ENCODE results near the gene KRT23. TPM values are rescaled to one million over a fixed set of nuclear protein-coding genes. Genes with fewer than 3 reads are reported as not detected.
"Not testable (repeated sequence)": the region's sequence is repeated elsewhere in the genome, so short reads cannot be mapped to it uniquely, and the experiment has no call there.

Gene KRT23
- total RNA-seq, 2 experiments from 2014 or later, result not detected

DNA sequence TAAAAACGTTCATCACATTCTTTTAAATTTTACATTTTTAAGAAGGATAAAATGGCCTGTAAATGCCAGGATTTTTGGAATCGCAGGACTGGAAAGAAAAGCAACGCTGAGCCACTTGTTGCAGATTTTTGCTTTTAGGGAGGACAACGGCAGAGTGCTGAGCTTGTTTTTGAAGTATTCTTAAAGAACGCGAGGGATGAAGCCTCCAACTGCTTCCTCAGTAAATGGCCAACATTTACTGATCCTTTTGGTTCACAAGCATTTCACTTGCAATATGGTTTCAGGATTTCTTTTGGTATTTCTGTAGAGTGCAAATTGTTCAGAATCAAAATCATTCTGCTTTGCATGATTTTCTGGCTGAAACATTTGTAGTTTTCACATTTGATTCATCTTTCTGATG lies 2.8 kb upstream of the KRT23 start:
- Mint-ChIP-seq H3K4me1 (no peaks in the 10 kb centered on the region), H3K9me3 (peaks cover 2% of the 10 kb centered on the region), H3K36me3 (peaks cover 1% of the 10 kb centered on the region), H3K27me3 (peaks cover 8% of the 10 kb centered on the region), H3K4me3 (no peak overlapping the region), H3K27ac (no peak overlapping the region)
- no peak for DNase-seq
- ATAC-seq (ENCODE audit: low read depth), result no peak
- POLR2A ChIA-PET, result no interaction called here

DNA sequence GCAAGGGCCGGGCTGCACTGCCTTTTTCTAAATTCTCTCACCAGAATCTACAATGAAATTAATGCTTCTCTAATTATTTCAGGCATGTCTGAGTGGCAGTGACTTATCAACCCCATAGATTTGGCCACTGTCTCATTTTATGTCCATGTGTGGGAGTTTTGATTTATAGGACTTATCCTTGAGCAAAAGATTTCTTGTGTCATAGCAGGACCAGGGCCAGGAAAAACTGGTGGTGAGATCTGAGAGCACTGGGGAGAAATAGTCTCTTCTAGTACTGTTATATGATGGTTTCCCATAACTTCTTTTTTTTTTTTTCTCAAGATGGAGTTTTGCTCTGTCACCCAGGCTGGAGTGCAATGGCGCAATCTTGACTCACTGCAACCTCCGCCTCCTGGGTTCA lies 1.5 kb upstream of the KRT23 start:
- Mint-ChIP-seq H3K4me1 (no peaks in the 10 kb centered on the region), H3K27ac (no peak overlapping the region), H3K27me3 (peaks cover 14% of the 10 kb centered on the region), H3K36me3 (peaks cover 1% of the 10 kb centered on the region), H3K4me3 (no peak overlapping the region), H3K9me3 (peaks cover 2% of the 10 kb centered on the region)
- no peak for DNase-seq
- no peak for ATAC-seq (ENCODE audit: low read depth)
- POLR2A ChIA-PET, result no interaction called here

- DNase-seq, result no peak
- no peak overlapping the region for H3K4me3 Mint-ChIP-seq
- H3K4me1 Mint-ChIP-seq, result no peaks in the 10 kb centered on the region
- peaks cover 15% of the 10 kb centered on the region for H3K27me3 Mint-ChIP-seq
- POLR2A ChIA-PET, result no interaction called here
- ATAC-seq (ENCODE audit: low read depth), result no peak
- H3K27ac Mint-ChIP-seq, result no peak overlapping the region
- H3K9me3 Mint-ChIP-seq, result no peaks in the 10 kb centered on the region
- H3K36me3 Mint-ChIP-seq, result no peaks in the 10 kb centered on the region
Measured at GRCh38 chr17:40936976-40937375, 470 bp downstream of the KRT23 start.

GRCh38 chr17:40936437-40936971 lies 942 bp downstream of the KRT23 start:
- no peak for DNase-seq
- POLR2A ChIA-PET, result no interaction called here
- Mint-ChIP-seq H3K36me3 (no peaks in the 10 kb centered on the region), H3K9me3 (no peaks in the 10 kb centered on the region), H3K4me3 (no peak overlapping the region), H3K27me3 (peaks cover 15% of the 10 kb centered on the region), H3K4me1 (no peaks in the 10 kb centered on the region), H3K27ac (no peak overlapping the region)
- ATAC-seq (ENCODE audit: low read depth), result no peak

- H3K4me3 Mint-ChIP-seq, result no peak overlapping the region
Measured at GRCh38 chr17:40935624-40936023, 1.8 kb downstream of the KRT23 start.

GRCh38 chr17:40932608-40933007 lies 4.8 kb downstream of the KRT23 start:
- Mint-ChIP-seq H3K9me3 (no peaks in the 10 kb centered on the region), H3K27me3 (peaks cover 15% of the 10 kb centered on the region), H3K4me3 (no peak overlapping the region), H3K4me1 (no peaks in the 10 kb centered on the region), H3K27ac (no peak overlapping the region), H3K36me3 (no peaks in the 10 kb centered on the region)
- POLR2A ChIA-PET, result no interaction called here
- ATAC-seq (ENCODE audit: low read depth), result no peak
- DNase-seq, result no peak

More at GRCh38 chr17:40935624-40936023, 1.8 kb downstream of the KRT23 start:
- POLR2A ChIA-PET, result no interaction called here
- Mint-ChIP-seq H3K4me1 (no peaks in the 10 kb centered on the region), H3K27ac (no peak overlapping the region), H3K36me3 (no peaks in the 10 kb centered on the region), H3K27me3 (peaks cover 15% of the 10 kb centered on the region), H3K9me3 (no peaks in the 10 kb centered on the region)
- DNase-seq, result no peak
- ATAC-seq (ENCODE audit: low read depth), result no peak

DNA sequence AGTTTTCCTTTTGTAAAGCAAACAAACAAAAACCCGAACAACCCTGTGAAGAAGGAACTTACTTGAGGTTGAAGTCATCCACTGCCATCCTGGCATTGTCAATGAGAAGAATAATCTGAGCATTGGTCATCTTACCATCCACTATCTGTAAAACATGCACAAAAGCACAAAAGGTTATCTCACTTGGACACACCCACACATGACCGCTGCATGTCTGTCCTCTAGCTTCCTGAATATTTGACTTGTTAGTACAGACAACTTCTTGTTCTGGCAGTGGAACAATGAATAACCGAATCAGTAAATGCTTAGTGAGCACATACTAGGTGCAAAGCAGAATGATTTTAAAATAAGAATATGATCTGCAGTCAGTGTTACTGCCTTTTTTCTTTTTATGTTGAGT lies 6.1 kb downstream of the KRT23 start:
- Mint-ChIP-seq H3K36me3 (no peaks in the 10 kb centered on the region), H3K4me3 (no peak overlapping the region), H3K4me1 (no peaks in the 10 kb centered on the region), H3K27me3 (peaks cover 23% of the 10 kb centered on the region), H3K27ac (no peak overlapping the region), H3K9me3 (no peaks in the 10 kb centered on the region)
- DNase-seq (no peak), ATAC-seq (ENCODE audit: low read depth) (no peak)
- POLR2A ChIA-PET, result no interaction called here

DNA sequence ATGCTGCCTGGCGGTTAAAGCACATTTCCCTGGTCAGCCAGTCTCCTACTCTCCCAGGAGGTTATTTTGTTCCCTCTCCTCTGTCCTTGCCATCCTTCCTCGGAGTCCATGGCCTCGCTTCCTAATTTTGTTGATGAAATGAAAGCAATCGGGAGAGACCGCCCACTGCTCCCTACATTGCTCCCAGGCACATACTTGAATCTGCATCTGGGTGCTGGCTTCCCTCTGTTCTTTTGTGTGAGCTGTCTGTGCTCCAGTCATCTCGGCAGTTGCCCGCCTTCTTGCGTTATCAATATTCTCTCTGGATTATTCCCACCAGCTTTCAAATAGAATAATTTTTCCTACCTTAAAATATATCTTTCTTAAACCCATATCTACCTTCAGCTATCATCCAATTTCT lies 11.1 kb downstream of the KRT23 start:
- ATAC-seq (ENCODE audit: low read depth), result no peak
- H3K36me3 Mint-ChIP-seq, result no peaks in the 10 kb centered on the region
- peaks cover 15% of the 10 kb centered on the region for H3K27me3 Mint-ChIP-seq
- POLR2A ChIA-PET, result no interaction called here
- H3K9me3 Mint-ChIP-seq, result no peaks in the 10 kb centered on the region
- peaks cover under 1% of the 10 kb centered on the region for H3K4me1 Mint-ChIP-seq
- H3K4me3 Mint-ChIP-seq, result no peak overlapping the region
- no peak for DNase-seq
- H3K27ac Mint-ChIP-seq, result no peak overlapping the region

GRCh38 chr17:40922239-40922638 lies 15.2 kb downstream of the KRT23 start:
- no peaks in the 10 kb centered on the region for H3K36me3 Mint-ChIP-seq
- DNase-seq, result no peak
- no peak overlapping the region for H3K27ac Mint-ChIP-seq
- POLR2A ChIA-PET, result no interaction called here
- no peaks in the 10 kb centered on the region for H3K9me3 Mint-ChIP-seq
- peaks cover 13% of the 10 kb centered on the region for H3K27me3 Mint-ChIP-seq
- ATAC-seq (ENCODE audit: low read depth), result no peak
- H3K4me1 Mint-ChIP-seq, result peaks cover 3% of the 10 kb centered on the region
- no peak overlapping the region for H3K4me3 Mint-ChIP-seq

- H3K27ac Mint-ChIP-seq, result no peak overlapping the region
- no peaks in the 10 kb centered on the region for H3K36me3 Mint-ChIP-seq
- POLR2A ChIA-PET, result interaction anchor here (0.7 kb wide), 1 partner anchor 739 kb away, joined by 4 read pairs; no protein-coding TSS in a partner anchor
- H3K4me3 Mint-ChIP-seq, result no peak overlapping the region
- H3K27me3 Mint-ChIP-seq, result peaks cover 3% of the 10 kb centered on the region
- H3K4me1 Mint-ChIP-seq, result peaks cover 3% of the 10 kb centered on the region
- no peak for ATAC-seq (ENCODE audit: low read depth)
- H3K9me3 Mint-ChIP-seq, result no peaks in the 10 kb centered on the region
- DNase-seq, result no peak
Measured at GRCh38 chr17:40921026-40921425, 16.4 kb downstream of the KRT23 start.

GRCh38 chr17:40917116-40917515 lies 20.3 kb downstream of the KRT23 start:
- H3K9me3 Mint-ChIP-seq; H3K27ac Mint-ChIP-seq; POLR2A ChIA-PET; H3K36me3 Mint-ChIP-seq; DNase-seq; ATAC-seq (ENCODE audit: low read depth); H3K27me3 Mint-ChIP-seq; H3K4me3 Mint-ChIP-seq; H3K4me1 Mint-ChIP-seq: not testable (repeated sequence)

GRCh38 chr17:40916366-40916765 lies 21.1 kb downstream of the KRT23 start:
- ATAC-seq (ENCODE audit: low read depth) (no peak), DNase-seq (no peak)
- no peak overlapping the region for H3K4me3 Mint-ChIP-seq
- H3K36me3 Mint-ChIP-seq, result no peaks in the 10 kb centered on the region
- H3K27ac Mint-ChIP-seq, result no peak overlapping the region
- no peaks in the 10 kb centered on the region for H3K9me3 Mint-ChIP-seq
- POLR2A ChIA-PET, result interaction anchor here (0.5 kb wide), 1 partner anchor 726 kb away, joined by 3 read pairs; no protein-coding TSS in a partner anchor
- H3K27me3 Mint-ChIP-seq, result no peaks in the 10 kb centered on the region
- peaks cover 3% of the 10 kb centered on the region for H3K4me1 Mint-ChIP-seq

DNA sequence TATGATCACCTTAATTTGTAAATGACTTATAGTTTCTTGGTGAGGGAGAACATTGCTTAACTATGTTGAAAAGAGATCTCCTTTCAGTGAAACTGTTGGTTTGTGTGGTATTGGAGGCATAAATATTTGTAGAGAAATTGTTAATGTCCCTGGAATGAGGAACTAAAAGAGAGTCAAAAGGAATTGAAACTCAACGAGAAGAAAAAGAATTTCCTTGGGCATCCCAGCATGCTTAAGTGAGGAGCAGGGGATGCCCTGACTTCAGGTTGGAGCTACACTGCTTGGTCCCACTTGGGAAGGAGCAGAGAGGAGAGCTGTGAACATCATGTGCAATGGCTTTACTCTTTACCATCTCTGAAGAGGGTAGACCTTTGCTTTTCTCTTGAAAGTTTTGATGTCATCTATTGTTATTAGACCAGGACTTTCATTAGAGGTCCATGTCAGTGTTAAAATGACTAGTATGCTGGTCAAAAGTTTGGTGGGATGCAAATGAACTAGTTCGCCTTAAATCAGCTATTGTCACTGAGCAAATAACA lies 21.7 kb downstream of the KRT23 start:
- no peak for ATAC-seq (ENCODE audit: low read depth)
- no peak overlapping the region for H3K27ac Mint-ChIP-seq

DNA sequence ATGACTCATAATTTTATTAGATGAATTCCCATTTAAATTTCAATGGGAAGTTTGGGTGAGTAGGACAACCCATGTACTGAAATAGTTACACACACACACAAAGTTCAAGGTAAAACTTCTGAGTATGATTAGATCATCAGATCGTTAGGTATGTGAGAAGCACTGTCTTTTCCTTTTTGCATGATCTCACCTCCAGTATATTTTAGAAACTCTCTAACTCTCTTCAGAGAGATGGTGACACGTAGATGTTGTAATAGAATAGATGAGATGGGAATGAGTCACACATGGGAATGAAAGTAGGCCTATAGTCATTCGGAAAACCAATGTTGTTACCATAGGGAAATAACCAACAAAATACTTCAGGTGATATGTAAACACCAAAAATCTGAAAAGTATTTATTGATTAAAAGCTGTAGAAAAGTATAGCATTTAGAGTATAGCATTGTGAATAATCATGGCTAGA lies 22.2 kb downstream of the KRT23 start:
- no peaks in the 10 kb centered on the region for H3K9me3 Mint-ChIP-seq
- ATAC-seq (ENCODE audit: low read depth) (no peak), DNase-seq (no peak)
- peaks cover 7% of the 10 kb centered on the region for H3K27me3 Mint-ChIP-seq
- no peaks in the 10 kb centered on the region for H3K4me1 Mint-ChIP-seq
- POLR2A ChIA-PET, result no interaction called here
- H3K27ac Mint-ChIP-seq, result no peak overlapping the region
- H3K36me3 Mint-ChIP-seq, result no peaks in the 10 kb centered on the region
- no peak overlapping the region for H3K4me3 Mint-ChIP-seq

More for the DNA sequence above, 21.7 kb downstream of the KRT23 start:
- no peak for DNase-seq
- Mint-ChIP-seq H3K36me3 (no peaks in the 10 kb centered on the region), H3K27me3 (peaks cover 4% of the 10 kb centered on the region), H3K4me3 (no peak overlapping the region), H3K4me1 (no peaks in the 10 kb centered on the region), H3K9me3 (no peaks in the 10 kb centered on the region)
- POLR2A ChIA-PET, result interaction anchor here (0.5 kb wide), 1 partner anchor 726 kb away, joined by 3 read pairs; no protein-coding TSS in a partner anchor
